ENCODE data around the gene PSMD4. TPM values are rescaled to one million over a fixed set of nuclear protein-coding genes. Genes with fewer than 3 reads are reported as not detected.
"Not testable (repeated sequence)": the region's sequence is repeated elsewhere in the genome, so short reads cannot be mapped to it uniquely, and the experiment has no call there.

The PSMD4 gene
- total and polyA plus RNA-seq, 2 donors (not counting 1 experiment from before 2014, with no cell fraction given): 136 to 142 TPM

GRCh38 chr1:151273924-151274466 lies 19.5 kb downstream of the PSMD4 start:
- H3K9ac ChIP-seq (ENCODE audit: low read length): no peak overlapping the region
- ChIA-PET POLR2A (no interaction called here), CTCF (no interaction called here)
- H3K36me3 ChIP-seq (replicated peaks in 1 of 2; ENCODE audit: control extremely low read depth in 1 of 2, control insufficient read depth in 1 of 2, extremely low read depth in 1 of 2, insufficient read depth in 2 of 2, low read length in 1 of 2): no peaks in the 10 kb centered on the region
- H2AFZ ChIP-seq (ENCODE audit: insufficient read depth, low read depth, low read length, poor library complexity, severe bottlenecking): no peak overlapping the region
- Mint-ChIP-seq H3K27ac (no peak overlapping the region), H3K4me3 (no peak overlapping the region), H3K4me1 (peaks cover 22% of the 10 kb centered on the region), H3K27me3 (no peaks in the 10 kb centered on the region), H3K9me3 (ENCODE audit: insufficient read depth) (no peaks in the 10 kb centered on the region)
- intact Hi-C loops (cut with micrococcal nuclease): no loop called here
- H3K4me3 ChIP-seq (ENCODE audit: control extremely low read depth in 1 of 5, extremely low read depth in 1 of 5, insufficient read depth in 1 of 5, low read depth in 2 of 5, low read length in 4 of 5): no peak overlapping the region
- no peak for DNase-seq
- no peaks in the 10 kb centered on the region for H4K20me1 ChIP-seq (ENCODE audit: control insufficient read depth, insufficient read depth, low read length, poor library complexity, severe bottlenecking)
- no peak for ATAC-seq (ENCODE audit: low read depth)
- no peak overlapping the region for H3K27ac ChIP-seq (ENCODE audit: low read length in 2 of 2)
- peaks cover 3% of the 10 kb centered on the region for H3K79me2 ChIP-seq (ENCODE audit: control insufficient read depth, insufficient read depth, low read length)
- H3K4me1 ChIP-seq (ENCODE audit: control insufficient read depth in 2 of 2, insufficient read depth in 2 of 2, low read length in 2 of 2): peaks cover 19 to 34% of the 10 kb centered on the region in 2 donors
- no peak overlapping the region for H3K4me2 ChIP-seq (replicated peaks; ENCODE audit: low read depth, low read length, poor library complexity, severe bottlenecking)
- TF ChIP-seq, protein P1, sequence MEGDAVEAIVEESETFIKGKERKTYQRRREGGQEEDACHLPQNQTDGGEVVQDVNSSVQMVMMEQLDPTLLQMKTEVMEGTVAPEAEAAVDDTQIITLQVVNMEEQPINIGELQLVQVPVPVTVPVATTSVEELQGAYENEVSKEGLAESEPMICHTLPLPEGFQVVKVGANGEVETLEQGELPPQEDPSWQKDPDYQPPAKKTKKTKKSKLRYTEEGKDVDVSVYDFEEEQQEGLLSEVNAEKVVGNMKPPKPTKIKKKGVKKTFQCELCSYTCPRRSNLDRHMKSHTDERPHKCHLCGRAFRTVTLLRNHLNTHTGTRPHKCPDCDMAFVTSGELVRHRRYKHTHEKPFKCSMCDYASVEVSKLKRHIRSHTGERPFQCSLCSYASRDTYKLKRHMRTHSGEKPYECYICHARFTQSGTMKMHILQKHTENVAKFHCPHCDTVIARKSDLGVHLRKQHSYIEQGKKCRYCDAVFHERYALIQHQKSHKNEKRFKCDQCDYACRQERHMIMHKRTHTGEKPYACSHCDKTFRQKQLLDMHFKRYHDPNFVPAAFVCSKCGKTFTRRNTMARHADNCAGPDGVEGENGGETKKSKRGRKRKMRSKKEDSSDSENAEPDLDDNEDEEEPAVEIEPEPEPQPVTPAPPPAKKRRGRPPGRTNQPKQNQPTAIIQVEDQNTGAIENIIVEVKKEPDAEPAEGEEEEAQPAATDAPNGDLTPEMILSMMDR (IDR thresholded peaks at IDR 0.05): no peak
- no peak for TF ChIP-seq EZH2 (IDR thresholded peaks at IDR 0.05; ENCODE audit: borderline replicate concordance, insufficient read depth, low read depth, low read length, poor library complexity, severe bottlenecking)
- 92% methylated on average over 1 of the region's 3 CpGs for WGBS (ENCODE audit: insufficient coverage)
- no peaks in the 10 kb centered on the region for H3K9me3 ChIP-seq (ENCODE audit: control extremely low read depth in 1 of 3, control insufficient read depth in 2 of 3, insufficient read depth in 1 of 3, low read length in 2 of 3)
- H3K27me3 ChIP-seq (replicated peaks in 1 of 4; ENCODE audit: control extremely low read depth in 1 of 4, control insufficient read depth in 3 of 4, insufficient read depth in 4 of 4, low read length in 3 of 4): no peaks in the 10 kb centered on the region

- H4K20me1 ChIP-seq (ENCODE audit: control insufficient read depth, insufficient read depth, low read length, poor library complexity, severe bottlenecking); H3K4me3 Mint-ChIP-seq; H3K9me3 Mint-ChIP-seq (ENCODE audit: insufficient read depth); H3K27ac ChIP-seq (ENCODE audit: low read length in 2 of 2); H3K36me3 ChIP-seq (replicated peaks in 1 of 2; ENCODE audit: control extremely low read depth in 1 of 2, control insufficient read depth in 1 of 2, extremely low read depth in 1 of 2, insufficient read depth in 2 of 2, low read length in 1 of 2); H3K27me3 Mint-ChIP-seq; DNase-seq; H3K9me3 ChIP-seq (ENCODE audit: control extremely low read depth in 1 of 3, control insufficient read depth in 2 of 3, insufficient read depth in 1 of 3, low read length in 2 of 3); H2AFZ ChIP-seq (ENCODE audit: insufficient read depth, low read depth, low read length, poor library complexity, severe bottlenecking); H3K27me3 ChIP-seq (replicated peaks in 1 of 4; ENCODE audit: control extremely low read depth in 1 of 4, control insufficient read depth in 3 of 4, insufficient read depth in 4 of 4, low read length in 3 of 4); H3K27ac Mint-ChIP-seq; POLR2A ChIA-PET; H3K79me2 ChIP-seq (ENCODE audit: control insufficient read depth, insufficient read depth, low read length); ATAC-seq (ENCODE audit: low read depth); H3K4me2 ChIP-seq (replicated peaks; ENCODE audit: low read depth, low read length, poor library complexity, severe bottlenecking); intact Hi-C loops (cut with micrococcal nuclease); H3K9ac ChIP-seq (ENCODE audit: low read length); H3K4me3 ChIP-seq (ENCODE audit: control extremely low read depth in 1 of 5, extremely low read depth in 1 of 5, insufficient read depth in 1 of 5, low read depth in 2 of 5, low read length in 4 of 5): not testable (repeated sequence)
- H3K4me1 Mint-ChIP-seq: peaks cover 24% of the 10 kb centered on the region
- WGBS (ENCODE audit: insufficient coverage): no CpG with 5 or more reads among the region's 5 CpGs
- H3K4me1 ChIP-seq (ENCODE audit: control insufficient read depth in 2 of 2, insufficient read depth in 2 of 2, low read length in 2 of 2): peaks cover 19 to 34% of the 10 kb centered on the region in 2 donors
- CTCF ChIA-PET: interaction anchor here (1.1 to 1.2 kb wide), 2 partner anchors 22 to 280 kb away, joined by 3 to 6 read pairs; no protein-coding TSS in a partner anchor
These were observed 20.8 kb downstream of the PSMD4 start for GRCh38 chr1:151275341-151275740.

Data from B cell (primary cell).